Cardiac fibroblast (primary cell): ENCODE results near the gene SLC7A8.

ENCODE experiments used
- DNase-seq, 2 donors: peaks; one replicate each; pipeline versions ENCODE4 v3.0.0 to v3.0.0-alpha.2; 2010; ENCODE audit warnings: low read depth in 2 of 2
- H3K4me3 ChIP-seq, 2 donors: replicated peaks in 1 of 2; 1 replicate in 1 of 2; 2 replicates in 1 of 2; pipeline ENCODE4 v1.5.1; 2011; ENCODE audit warnings: low read depth in 2 of 2, low read length in 2 of 2, mild to moderate bottlenecking in 2 of 2, moderate library complexity in 1 of 2
- TF ChIP-seq, protein P1 (sequence below): IDR thresholded peaks from one replicate; pipeline ENCODE4 v1.5.1; 2011; ENCODE audit warnings: low read depth, mild to moderate bottlenecking, low read length, inconsistent platforms

Gene SLC7A8

DNA sequence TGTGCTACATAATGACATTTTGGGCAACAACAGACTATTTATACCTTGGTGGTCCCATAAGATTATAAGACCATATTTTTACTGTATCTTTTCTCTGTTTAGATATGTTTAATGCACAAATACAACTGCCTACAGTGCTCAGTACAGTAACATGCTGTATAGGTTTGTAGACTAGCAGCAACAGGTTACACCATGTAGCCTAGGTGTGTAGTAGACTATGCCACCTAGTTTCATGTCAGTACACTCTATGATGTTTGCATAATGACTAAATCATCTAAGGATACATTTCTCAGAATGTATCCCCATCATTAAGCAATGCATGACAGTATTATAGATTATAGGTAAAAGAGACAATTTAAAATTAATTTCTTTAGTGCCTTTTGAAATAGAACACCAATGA lies 33.7 kb downstream of the SLC7A8 start:
- DNase-seq: no peak
- TF ChIP-seq, protein P1, sequence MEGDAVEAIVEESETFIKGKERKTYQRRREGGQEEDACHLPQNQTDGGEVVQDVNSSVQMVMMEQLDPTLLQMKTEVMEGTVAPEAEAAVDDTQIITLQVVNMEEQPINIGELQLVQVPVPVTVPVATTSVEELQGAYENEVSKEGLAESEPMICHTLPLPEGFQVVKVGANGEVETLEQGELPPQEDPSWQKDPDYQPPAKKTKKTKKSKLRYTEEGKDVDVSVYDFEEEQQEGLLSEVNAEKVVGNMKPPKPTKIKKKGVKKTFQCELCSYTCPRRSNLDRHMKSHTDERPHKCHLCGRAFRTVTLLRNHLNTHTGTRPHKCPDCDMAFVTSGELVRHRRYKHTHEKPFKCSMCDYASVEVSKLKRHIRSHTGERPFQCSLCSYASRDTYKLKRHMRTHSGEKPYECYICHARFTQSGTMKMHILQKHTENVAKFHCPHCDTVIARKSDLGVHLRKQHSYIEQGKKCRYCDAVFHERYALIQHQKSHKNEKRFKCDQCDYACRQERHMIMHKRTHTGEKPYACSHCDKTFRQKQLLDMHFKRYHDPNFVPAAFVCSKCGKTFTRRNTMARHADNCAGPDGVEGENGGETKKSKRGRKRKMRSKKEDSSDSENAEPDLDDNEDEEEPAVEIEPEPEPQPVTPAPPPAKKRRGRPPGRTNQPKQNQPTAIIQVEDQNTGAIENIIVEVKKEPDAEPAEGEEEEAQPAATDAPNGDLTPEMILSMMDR: no peak
- H3K4me3 ChIP-seq: no peak overlapping the region

DNA sequence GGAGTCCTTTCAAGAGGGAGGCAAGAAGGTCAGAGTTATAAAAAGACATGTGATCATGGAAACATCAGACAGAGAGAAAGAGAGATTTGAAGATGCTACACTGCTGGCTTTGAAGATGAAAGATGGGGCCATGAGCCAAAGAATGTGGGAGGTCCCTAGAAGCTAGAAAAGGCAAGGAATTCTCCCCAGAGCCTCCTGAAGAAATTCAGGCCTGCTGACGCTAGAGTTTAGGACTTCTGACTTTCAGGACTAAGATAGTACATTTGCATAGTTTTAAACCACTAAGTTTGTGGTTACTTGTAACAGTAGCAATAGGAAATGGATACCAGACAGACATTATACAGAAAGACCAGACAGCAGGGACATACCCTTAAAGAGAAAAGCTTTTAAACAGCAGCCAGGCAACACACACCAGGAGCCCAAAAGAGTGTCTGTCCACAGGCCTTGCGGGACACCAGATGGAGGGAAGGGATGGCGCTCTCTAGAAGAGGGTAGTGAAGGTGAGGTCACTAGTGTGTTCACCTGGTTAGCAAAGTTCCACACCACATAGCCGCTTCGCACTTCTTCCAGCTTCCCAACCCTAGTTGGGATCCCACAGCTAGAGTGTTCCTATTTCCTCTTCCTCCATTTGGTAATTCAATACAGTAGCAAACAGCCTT lies 34.7 kb downstream of the SLC7A8 start:
- DNase-seq: peak in 1 of 2 donors; percentile 54
- no peak overlapping the region for H3K4me3 ChIP-seq
- TF ChIP-seq, protein P1: no peak

DNA sequence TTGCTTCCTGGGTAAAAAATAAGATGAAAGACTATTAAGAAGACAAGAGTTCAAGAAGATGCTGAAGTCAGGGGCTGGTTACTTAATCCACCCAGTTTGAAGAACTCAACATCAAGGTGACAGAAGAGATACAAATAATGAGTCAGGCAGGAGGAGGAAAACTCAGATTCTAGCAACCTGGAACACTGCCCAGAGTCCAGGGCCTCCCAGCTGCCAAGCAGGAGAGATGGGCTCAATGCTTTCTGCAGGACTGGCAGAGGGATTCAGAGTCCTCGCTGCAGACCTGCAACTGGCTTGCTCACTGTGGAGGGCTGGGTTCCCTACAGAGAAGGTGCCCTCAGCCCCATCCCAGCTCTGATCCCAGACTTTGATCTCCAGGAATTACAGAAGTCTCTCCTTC lies 35.8 kb downstream of the SLC7A8 start:
- DNase-seq: peak; percentile 31 to 79
- H3K4me3 ChIP-seq: no peak overlapping the region
- TF ChIP-seq, protein P1: no peak

DNA sequence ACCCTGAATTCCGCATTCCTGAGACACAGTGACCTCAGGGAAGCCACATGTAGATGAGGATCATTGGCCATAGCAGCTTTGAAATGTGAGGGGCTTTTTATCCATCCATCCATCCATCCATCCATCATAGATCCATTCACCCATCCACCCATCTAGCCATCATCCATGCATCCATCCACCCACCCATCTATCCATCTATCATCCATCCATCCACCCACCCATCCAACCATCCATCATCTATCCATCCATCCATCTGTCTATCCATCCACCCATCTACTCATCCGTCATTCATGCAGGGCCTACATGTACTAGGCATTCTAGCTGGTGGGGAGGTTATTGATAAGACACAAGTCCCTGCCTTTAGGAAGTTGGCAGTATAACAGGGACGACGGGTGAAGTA lies 36.5 kb downstream of the SLC7A8 start:
- DNase-seq: no peak
- TF ChIP-seq, protein P1: no peak
- H3K4me3 ChIP-seq: no peak overlapping the region

DNA sequence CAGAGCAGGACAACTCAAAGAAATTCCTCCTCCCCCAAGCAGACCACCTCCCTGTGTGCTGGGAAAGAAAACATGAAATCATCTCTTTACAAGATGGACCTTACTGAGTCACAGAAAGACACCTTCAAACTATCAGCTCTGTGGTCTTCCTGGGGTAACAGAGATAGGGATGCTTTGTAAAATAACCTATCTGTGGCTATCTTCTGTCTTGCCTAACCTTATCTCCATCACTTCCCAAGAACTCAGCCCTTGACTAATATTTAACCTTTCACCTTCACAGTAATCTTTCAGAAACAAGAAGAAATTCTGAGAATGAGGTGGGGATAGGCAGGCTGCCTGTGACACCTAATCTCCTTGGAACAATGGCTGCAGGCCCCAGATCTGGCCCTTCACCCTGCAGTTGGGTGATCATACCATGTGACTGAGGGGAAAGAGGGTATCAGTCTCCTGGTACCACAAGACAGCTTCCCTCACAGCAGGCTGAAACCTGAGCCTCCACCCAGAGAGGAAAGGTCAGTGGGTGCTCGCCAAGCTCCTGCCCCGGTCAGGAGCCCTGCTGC lies 37.0 kb downstream of the SLC7A8 start:
- TF ChIP-seq, protein P1: no peak
- H3K4me3 ChIP-seq: no peak overlapping the region
- no peak for DNase-seq

DNA sequence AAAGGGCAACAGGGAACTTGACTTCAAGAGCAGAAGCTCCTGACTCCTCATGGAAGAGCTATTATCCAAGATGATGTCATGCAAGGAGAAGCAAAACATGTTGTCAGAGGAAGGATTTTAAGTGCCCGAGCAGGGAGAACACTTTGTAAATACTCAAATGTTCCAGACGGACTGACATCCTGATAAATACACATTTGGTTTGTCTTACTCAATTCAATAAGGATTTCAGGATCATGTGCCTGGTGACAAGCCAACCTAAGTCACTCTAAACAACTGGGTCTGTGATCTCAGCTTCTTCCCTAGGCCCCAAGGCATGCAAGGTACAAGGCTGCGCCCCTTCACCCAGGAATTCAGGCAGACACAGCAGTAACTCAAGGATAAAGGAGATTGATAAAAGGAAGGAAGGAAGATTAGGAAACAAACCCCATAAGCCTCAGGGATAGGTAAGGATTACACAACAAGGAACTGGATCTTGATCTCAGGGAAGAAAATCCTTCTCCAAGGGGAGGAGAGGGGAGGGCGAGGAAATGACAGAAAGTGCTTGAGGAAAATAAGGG lies 37.6 kb downstream of the SLC7A8 start:
- peak in 1 of 2 donors; percentile 51 for DNase-seq
- TF ChIP-seq, protein P1: no peak
- no peak overlapping the region for H3K4me3 ChIP-seq
